GM12875 (cell line): ENCODE results near the gene CARM1.

Experiments
- H3K4me3 ChIP-seq: one replicate; pipeline ENCODE4 v1.5.1; 2011; ENCODE audit warnings: low read depth, low read length, control low read depth
- TF ChIP-seq, protein P1 (sequence below): IDR thresholded peaks from 2 replicates; pipeline ENCODE4 v1.5.1; 2011; ENCODE audit warnings: low read depth, mild to moderate bottlenecking, control low read depth, inconsistent platforms, low read length, moderate library complexity, borderline replicate concordance; ENCODE audit not compliant: insufficient read depth

CARM1 gene

DNA sequence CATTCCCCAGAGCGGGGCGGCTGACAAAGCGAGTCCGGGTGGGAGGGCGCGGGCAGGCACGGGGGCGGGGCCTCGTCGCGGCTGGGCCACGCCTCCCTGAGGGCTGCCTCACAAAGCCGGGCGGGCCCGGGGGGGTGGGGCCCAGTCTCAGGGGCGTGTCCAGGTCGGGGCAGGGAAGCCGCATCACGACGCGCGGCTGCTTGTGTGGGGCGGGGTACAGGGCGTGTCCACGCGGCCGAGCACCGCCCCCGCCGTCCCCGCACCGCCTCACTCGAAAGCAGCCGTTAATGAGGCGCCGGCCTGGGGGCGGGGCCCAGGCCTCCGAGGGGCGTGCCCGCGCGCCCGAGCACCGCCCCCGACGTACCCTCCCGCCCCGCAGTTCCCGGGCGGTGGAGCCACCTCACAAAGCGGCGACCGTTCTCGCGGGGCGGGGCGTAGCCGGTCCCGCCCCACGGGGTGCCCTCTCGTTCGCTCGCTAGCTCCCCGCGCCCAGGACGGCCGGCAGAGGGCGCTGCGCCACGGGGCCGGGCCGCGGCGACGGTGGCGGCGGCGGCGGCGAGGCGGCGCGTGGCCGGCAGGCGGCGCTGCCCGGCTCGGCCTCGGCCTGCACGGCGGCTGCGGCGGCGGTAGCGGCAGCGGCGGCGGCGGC, at the start of gene CARM1:
Gene CARM1, plus strand, starts transcription at position 599 of the 649 bp plus-strand sequence. CDS start 150 bp downstream, outside the sequence.
- TF ChIP-seq, protein P1, sequence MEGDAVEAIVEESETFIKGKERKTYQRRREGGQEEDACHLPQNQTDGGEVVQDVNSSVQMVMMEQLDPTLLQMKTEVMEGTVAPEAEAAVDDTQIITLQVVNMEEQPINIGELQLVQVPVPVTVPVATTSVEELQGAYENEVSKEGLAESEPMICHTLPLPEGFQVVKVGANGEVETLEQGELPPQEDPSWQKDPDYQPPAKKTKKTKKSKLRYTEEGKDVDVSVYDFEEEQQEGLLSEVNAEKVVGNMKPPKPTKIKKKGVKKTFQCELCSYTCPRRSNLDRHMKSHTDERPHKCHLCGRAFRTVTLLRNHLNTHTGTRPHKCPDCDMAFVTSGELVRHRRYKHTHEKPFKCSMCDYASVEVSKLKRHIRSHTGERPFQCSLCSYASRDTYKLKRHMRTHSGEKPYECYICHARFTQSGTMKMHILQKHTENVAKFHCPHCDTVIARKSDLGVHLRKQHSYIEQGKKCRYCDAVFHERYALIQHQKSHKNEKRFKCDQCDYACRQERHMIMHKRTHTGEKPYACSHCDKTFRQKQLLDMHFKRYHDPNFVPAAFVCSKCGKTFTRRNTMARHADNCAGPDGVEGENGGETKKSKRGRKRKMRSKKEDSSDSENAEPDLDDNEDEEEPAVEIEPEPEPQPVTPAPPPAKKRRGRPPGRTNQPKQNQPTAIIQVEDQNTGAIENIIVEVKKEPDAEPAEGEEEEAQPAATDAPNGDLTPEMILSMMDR = peak; percentile 78
- peak within 1 kb of the TSS; percentile 58 for H3K4me3 ChIP-seq

GRCh38 chr19:10823690-10824089, 47.7 kb upstream of the CARM1 start:
- H3K4me3 ChIP-seq = no peak overlapping the region
- TF ChIP-seq, protein P1 = no peak

- no peak overlapping the region for H3K4me3 ChIP-seq
- TF ChIP-seq, protein P1 = no peak
Observed at GRCh38 chr19:10826231-10826630, 45.1 kb upstream of the CARM1 start.

- TF ChIP-seq, protein P1 = no peak
- no peak overlapping the region for H3K4me3 ChIP-seq
Observed at GRCh38 chr19:10826846-10827245, 44.5 kb upstream of the CARM1 start.

DNA sequence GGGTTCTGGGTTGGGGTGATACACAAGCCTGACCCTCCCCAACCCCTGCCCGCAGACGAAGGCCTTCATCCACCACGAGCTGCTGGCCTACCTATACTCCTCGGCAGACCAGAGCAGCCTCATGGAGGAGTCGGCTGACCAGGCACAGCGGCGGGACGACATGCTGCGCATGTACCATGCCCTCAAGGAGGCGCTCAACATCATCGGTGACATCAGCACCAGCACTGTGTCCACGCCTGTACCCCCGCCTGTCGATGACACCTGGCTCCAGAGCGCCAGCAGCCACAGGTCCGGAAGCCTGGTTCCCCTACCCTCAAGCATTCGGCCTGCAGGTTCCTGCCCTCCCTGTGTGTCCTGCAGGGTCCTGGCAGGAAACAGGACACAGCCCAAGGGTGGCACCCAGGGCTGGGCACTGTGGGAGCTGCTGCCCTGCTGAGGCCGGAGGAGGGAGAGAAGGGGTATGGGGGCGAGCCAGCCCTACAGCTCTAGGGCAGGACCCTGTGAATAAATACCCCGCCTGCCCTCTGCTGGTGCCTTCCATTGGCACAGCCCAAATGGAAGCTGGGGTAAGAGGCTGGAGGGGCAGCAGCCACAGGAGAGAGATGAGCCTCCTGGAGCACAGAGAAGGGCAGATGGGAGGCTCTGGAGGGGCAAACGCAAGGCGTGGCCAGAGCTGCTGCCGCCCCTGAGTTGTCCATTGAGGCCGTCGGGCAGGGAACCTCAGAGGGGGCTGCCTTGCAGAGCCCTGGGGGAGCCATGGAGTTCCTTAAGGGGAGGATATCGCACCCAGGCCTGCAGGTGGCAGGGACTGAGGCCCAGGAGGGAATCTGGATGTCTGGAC, 42.2 kb upstream of the CARM1 start:
- TF ChIP-seq, protein P1 = peak; percentile 21; the same call in 1 of the 2 replicates
- H3K4me3 ChIP-seq = no peak overlapping the region

- TF ChIP-seq, protein P1 = no peak
Observed at GRCh38 chr19:10829967-10830366, 41.4 kb upstream of the CARM1 start.

DNA sequence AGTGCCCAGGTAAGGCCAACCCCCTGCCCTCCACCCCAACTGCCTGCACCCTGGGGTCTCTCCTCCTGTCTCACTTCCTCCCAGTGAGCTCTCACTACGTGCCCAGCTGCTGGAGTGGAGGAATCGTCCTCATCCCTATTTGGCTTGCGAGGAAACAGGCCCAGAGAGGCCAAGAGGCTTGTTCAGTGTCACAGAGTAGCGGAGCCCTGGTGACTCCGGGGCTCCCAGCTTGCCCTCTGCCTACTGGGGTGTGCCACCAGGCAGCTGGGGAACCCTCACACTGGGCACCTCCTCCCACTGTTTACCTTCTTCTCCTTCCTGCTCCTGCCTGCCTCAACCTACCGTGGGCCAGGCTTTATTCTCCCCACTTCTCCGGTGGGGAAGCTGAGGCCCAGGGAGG, 41.0 kb upstream of the CARM1 start:
- H3K4me3 ChIP-seq = no peak overlapping the region
- TF ChIP-seq, protein P1 = no peak

More at GRCh38 chr19:10829967-10830366, 41.4 kb upstream of the CARM1 start:
- no peak overlapping the region for H3K4me3 ChIP-seq
